Liver (tissue), 9 donors: ENCODE data around the gene SLC30A3. TPM values are rescaled to one million over a fixed set of nuclear protein-coding genes. Genes with fewer than 3 reads are reported as not detected.

Source experiments
- DNase-seq: peaks from one replicate; pipeline ENCODE4 v3.0.0-alpha.2; 2017; ENCODE audit warnings: low spot score
- H3K27ac ChIP-seq, 2 donors: one replicate each; pipeline ENCODE4 v1.7.0; 2013; ENCODE audit warnings: inconsistent platforms in 2 of 2, low read length in 2 of 2, control low read depth in 1 of 2, low read depth in 1 of 2, mild to moderate bottlenecking in 1 of 2
- H3K27me3 ChIP-seq, 4 donors: one replicate each; pipeline versions ENCODE4 v1.6.1 to v1.7.0; 2013; ENCODE audit warnings: low read length in 3 of 4, inconsistent platforms in 1 of 4, mild to moderate bottlenecking in 1 of 4, moderate library complexity in 1 of 4; ENCODE audit not compliant: control insufficient read depth in 4 of 4, insufficient read depth in 4 of 4
- H3K36me3 ChIP-seq, 4 donors: one replicate each; pipeline versions ENCODE4 v1.6.1 to v1.7.0; 2013; ENCODE audit warnings: low read length in 3 of 4, mild to moderate bottlenecking in 3 of 4, low read depth in 1 of 4, moderate library complexity in 1 of 4; ENCODE audit not compliant: control insufficient read depth in 4 of 4, insufficient read depth in 3 of 4
- H3K4me1 ChIP-seq, 4 donors: one replicate each; pipeline versions ENCODE4 v1.6.1 to v1.7.0; 2013; ENCODE audit warnings: low read length in 3 of 4, mild to moderate bottlenecking in 3 of 4, moderate library complexity in 1 of 4; ENCODE audit not compliant: control insufficient read depth in 4 of 4, insufficient read depth in 4 of 4
- H3K4me3 ChIP-seq, 3 donors: one replicate each; pipeline versions ENCODE4 v1.6.1 to v1.7.0; 2013; ENCODE audit warnings: low read length in 3 of 3, control low read depth in 1 of 3, low read depth in 1 of 3, mild to moderate bottlenecking in 1 of 3
- H3K9ac ChIP-seq, 2 donors: one replicate each; pipeline ENCODE4 v1.7.0; 2013; ENCODE audit warnings: low read length in 2 of 2, mild to moderate bottlenecking in 2 of 2, moderate library complexity in 2 of 2, control low read depth in 1 of 2, low read depth in 1 of 2
- H3K9me3 ChIP-seq, 4 donors: one replicate each; pipeline versions ENCODE4 v1.6.1 to v1.7.0; 2013; ENCODE audit warnings: low read length in 3 of 4; ENCODE audit not compliant: control insufficient read depth in 4 of 4
- ATF3 ChIP-seq: IDR thresholded peaks from 2 replicates; pipeline ENCODE4 v1.6.1; 2016; ENCODE audit warnings: antibody characterized with exemption
- CTCF ChIP-seq: fragments of 150-350 bp; IDR thresholded peaks from 2 replicates; pipeline ENCODE4 v1.5.1; 2017; ENCODE audit warnings: improper control_type of control experiment, low read depth, low read length; ENCODE audit not compliant: missing input control
- EGR1 ChIP-seq, 2 donors: IDR thresholded peaks; 2 replicates each; pipeline ENCODE4 v1.6.1; 2016 to 2018; ENCODE audit warnings: antibody characterized with exemption in 2 of 2, low read depth in 2 of 2
- FOXA1 ChIP-seq: IDR thresholded peaks from 2 replicates; pipeline ENCODE4 v1.6.1; 2016; ENCODE audit warnings: antibody characterized with exemption
- FOXA2 ChIP-seq: IDR thresholded peaks from 2 replicates; pipeline ENCODE4 v1.6.1; 2016; ENCODE audit warnings: antibody characterized with exemption
- GABPA ChIP-seq, 2 donors: IDR thresholded peaks in 1 of 2; conservative IDR thresholded peaks in 1 of 2; 2 replicates each; pipeline ENCODE4 v1.6.1; 2016; ENCODE audit warnings: antibody characterized with exemption in 2 of 2, mild to moderate bottlenecking in 1 of 2, moderate library complexity in 1 of 2
- HNF4A ChIP-seq, 2 donors: conservative IDR thresholded peaks; 2 replicates each; pipeline ENCODE4 v1.6.1; 2016; ENCODE audit warnings: antibody characterized with exemption in 2 of 2, mild to moderate bottlenecking in 2 of 2
- HNF4G ChIP-seq: IDR thresholded peaks from 2 replicates; pipeline ENCODE4 v1.6.1; 2016; ENCODE audit warnings: antibody characterized with exemption
- JUND ChIP-seq, 2 donors: IDR thresholded peaks; 2 replicates each; pipeline ENCODE4 v1.6.1; 2016; ENCODE audit warnings: antibody characterized with exemption in 2 of 2
- MAX ChIP-seq: IDR thresholded peaks from 2 replicates; pipeline ENCODE4 v1.6.1; 2016; ENCODE audit warnings: antibody characterized with exemption
- NR2F2 ChIP-seq: IDR thresholded peaks from 2 replicates; pipeline ENCODE4 v1.6.1; 2016; ENCODE audit warnings: antibody characterized with exemption
- RAD21 ChIP-seq, 2 donors: IDR thresholded peaks; 2 replicates each; pipeline ENCODE4 v1.6.1; 2016; ENCODE audit warnings: antibody characterized with exemption in 2 of 2, mild to moderate bottlenecking in 2 of 2
- REST ChIP-seq: IDR thresholded peaks from 2 replicates; pipeline ENCODE4 v1.6.1; 2016; ENCODE audit warnings: antibody characterized with exemption, mild to moderate bottlenecking
- RXRA ChIP-seq, 2 donors: IDR thresholded peaks; 2 replicates each; pipeline ENCODE4 v1.6.1; 2017 to 2018; ENCODE audit warnings: antibody characterized with exemption in 2 of 2, mild to moderate bottlenecking in 1 of 2
- SP1 ChIP-seq: IDR thresholded peaks from 2 replicates; pipeline ENCODE4 v1.6.1; 2018; ENCODE audit warnings: antibody characterized with exemption, mild to moderate bottlenecking
- TAF1 ChIP-seq: conservative IDR thresholded peaks from 2 replicates; pipeline ENCODE4 v1.6.1; 2016; ENCODE audit warnings: antibody characterized with exemption, mild to moderate bottlenecking
- YY1 ChIP-seq: IDR thresholded peaks from 2 replicates; pipeline ENCODE4 v1.6.1; 2016; ENCODE audit warnings: antibody characterized with exemption, mild to moderate bottlenecking
- WGBS: extraction: QIAGEN DNeasy Blood & Tissue Kit; methylation state at CpG from one replicate; pipeline ENCODE4 v1.1.7; 2013; 5-methylcytosine and 5-hydroxymethylcytosine counted together
- polyA plus RNA-seq, 2 donors: library from polyadenylated mRNA; stranded (reverse) in 1 of 2; unstranded in 1 of 2; fragments of 200-250 nt in 1 of 2; fragments of >200 nt in 1 of 2; fragmentation: Nextera tagmentation in 1 of 2; extraction: Ambion mirVana in 1 of 2; gene quantifications; one replicate each; pipeline versions ENCODE4 v1.2.1 to v1.2.3, GENCODE V29; 2013 to 2015
- total RNA-seq, 2 donors: library from RNA; depleted of rRNA; stranded (reverse); fragments of >200 nt; gene quantifications; one replicate each; pipeline ENCODE4 v1.2.3, GENCODE V29; 2014
- TF ChIP-seq, protein P1 (sequence below): IDR thresholded peaks from 2 replicates; pipeline ENCODE4 v1.6.1; 2016; ENCODE audit warnings: antibody characterized with exemption
- donor health status: healthy.
- donor health status: healthy.
- donor health status: healthy.
- donor health status: healthy.
- donor health status: healthy.

SLC30A3 gene
- total and polyA plus RNA-seq, 4 donors, result 0.20 TPM; not detected in 3

DNA sequence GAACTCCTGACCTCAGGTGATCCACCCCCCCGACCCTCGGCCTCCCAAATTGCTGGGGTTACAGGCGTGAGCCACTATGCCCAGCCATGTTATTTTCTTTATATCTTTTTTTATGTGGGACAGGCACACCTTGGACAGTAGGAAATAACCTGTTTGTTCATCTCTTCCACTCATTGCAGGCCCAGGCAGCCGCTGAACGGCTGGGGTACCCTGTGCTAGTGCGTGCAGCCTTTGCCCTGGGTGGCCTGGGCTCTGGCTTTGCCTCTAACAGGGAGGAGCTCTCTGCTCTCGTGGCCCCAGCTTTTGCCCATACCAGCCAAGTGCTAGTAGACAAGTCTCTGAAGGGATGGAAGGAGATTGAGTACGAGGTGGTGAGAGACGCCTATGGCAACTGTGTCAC lies 37.3 kb downstream of the SLC30A3 start:
- no peak overlapping the region for H3K4me3 ChIP-seq
- no peak for DNase-seq
- WGBS, result 96% methylated on average over 9 of the region's 9 CpGs
- H3K4me1 ChIP-seq, result no peaks in the 10 kb centered on the region
- H3K27ac ChIP-seq, result no peak overlapping the region
- no peaks in the 10 kb centered on the region for H3K9me3 ChIP-seq
- peaks cover 20 to 70% (median 54%) of the 10 kb centered on the region in 4 donors for H3K36me3 ChIP-seq
- no peak overlapping the region for H3K9ac ChIP-seq
- H3K27me3 ChIP-seq, result no peaks in the 10 kb centered on the region
- TF ChIP-seq SP1 (no peak), HNF4G (no peak), EGR1 (IDR thresholded peaks at IDR 0.05; ENCODE audit: low read depth in 2 of 2) (no peak), JUND (IDR thresholded peaks at IDR 0.05) (no peak), CTCF (no peak), HNF4A (conservative IDR thresholded peaks at IDR 0.05) (no peak), FOXA1 (no peak), YY1 (no peak)

- Histone ChIP-seq H3K36me3 (peaks cover 18 to 68% (median 56%) of the 10 kb centered on the region in 4 donors), H3K4me1 (peaks cover 0 to under 1% (median 0%) of the 10 kb centered on the region in 4 donors), H3K9me3 (no peaks in the 10 kb centered on the region), H3K9ac (no peak overlapping the region), H3K27ac (no peak overlapping the region), H3K27me3 (no peaks in the 10 kb centered on the region), H3K4me3 (no peak overlapping the region)
- no peak for DNase-seq
- no peak for TF ChIP-seq REST
- no peak for TF ChIP-seq YY1
- no peak for TF ChIP-seq FOXA2
- TF ChIP-seq SP1, result no peak
- no peak for TF ChIP-seq MAX
- no peak for TF ChIP-seq NR2F2
- no peak for TF ChIP-seq CTCF
- TF ChIP-seq, protein P1, sequence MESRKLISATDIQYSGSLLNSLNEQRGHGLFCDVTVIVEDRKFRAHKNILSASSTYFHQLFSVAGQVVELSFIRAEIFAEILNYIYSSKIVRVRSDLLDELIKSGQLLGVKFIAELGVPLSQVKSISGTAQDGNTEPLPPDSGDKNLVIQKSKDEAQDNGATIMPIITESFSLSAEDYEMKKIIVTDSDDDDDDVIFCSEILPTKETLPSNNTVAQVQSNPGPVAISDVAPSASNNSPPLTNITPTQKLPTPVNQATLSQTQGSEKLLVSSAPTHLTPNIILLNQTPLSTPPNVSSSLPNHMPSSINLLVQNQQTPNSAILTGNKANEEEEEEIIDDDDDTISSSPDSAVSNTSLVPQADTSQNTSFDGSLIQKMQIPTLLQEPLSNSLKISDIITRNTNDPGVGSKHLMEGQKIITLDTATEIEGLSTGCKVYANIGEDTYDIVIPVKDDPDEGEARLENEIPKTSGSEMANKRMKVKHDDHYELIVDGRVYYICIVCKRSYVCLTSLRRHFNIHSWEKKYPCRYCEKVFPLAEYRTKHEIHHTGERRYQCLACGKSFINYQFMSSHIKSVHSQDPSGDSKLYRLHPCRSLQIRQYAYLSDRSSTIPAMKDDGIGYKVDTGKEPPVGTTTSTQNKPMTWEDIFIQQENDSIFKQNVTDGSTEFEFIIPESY, result no peak
- no peak for TF ChIP-seq EGR1 (IDR thresholded peaks at IDR 0.05; ENCODE audit: low read depth in 2 of 2)
- no peak for TF ChIP-seq HNF4A (conservative IDR thresholded peaks at IDR 0.05)
- TF ChIP-seq GABPA (IDR thresholded peaks at IDR 0.05 in 1 of 2, conservative IDR thresholded peaks at IDR 0.05 in 1 of 2), result no peak
- TF ChIP-seq TAF1, result no peak
- no peak for TF ChIP-seq ATF3
- TF ChIP-seq RXRA (IDR thresholded peaks at IDR 0.05), result no peak
- TF ChIP-seq RAD21 (IDR thresholded peaks at IDR 0.05), result no peak
- TF ChIP-seq FOXA1, result no peak
- TF ChIP-seq JUND (IDR thresholded peaks at IDR 0.05), result no peak
- no peak for TF ChIP-seq HNF4G
- 98% methylated on average over 6 of the region's 6 CpGs for WGBS
Observed at GRCh38 chr2:27223416-27223815, 39.4 kb downstream of the SLC30A3 start.
